KOPT-K1 (cell line): ENCODE results near the gene TACSTD2.
"Not testable (repeated sequence)": the region's sequence is repeated elsewhere in the genome, so short reads cannot be mapped to it uniquely, and the experiment has no call there.

Experiments
- H3K27ac ChIP-seq: fragments of 200-600 bp; sonication (generic); 2 replicates; pipeline ENCODE4 v1.5.1; 2016; ENCODE audit warnings: antibody characterized with exemption, mild to moderate bottlenecking, low read depth, low read length; ENCODE audit not compliant: poor library complexity, severe bottlenecking
- H3K36me3 ChIP-seq: fragments of 200-600 bp; sonication (generic); 2 replicates; pipeline ENCODE4 v1.5.1; 2017; ENCODE audit warnings: antibody characterized with exemption, mild to moderate bottlenecking, low read length, moderate library complexity; ENCODE audit not compliant: insufficient read depth
- H3K9me3 ChIP-seq: fragments of 200-600 bp; sonication (generic); 2 replicates; pipeline ENCODE4 v1.5.1; 2017; ENCODE audit warnings: antibody characterized with exemption, low read length, mild to moderate bottlenecking; ENCODE audit not compliant: insufficient read depth, poor library complexity, severe bottlenecking

Gene TACSTD2

GRCh38 chr1:58555393-58555792, 21.7 kb downstream of the TACSTD2 start:
- peaks cover 8% of the 10 kb centered on the region for H3K9me3 ChIP-seq
- no peak overlapping the region for H3K27ac ChIP-seq
- H3K36me3 ChIP-seq, result no peaks in the 10 kb centered on the region

- H3K27ac ChIP-seq, result no peak overlapping the region
Measured at GRCh38 chr1:58551186-58552140, 25.6 kb downstream of the TACSTD2 start.

GRCh38 chr1:58549291-58549690, 27.8 kb downstream of the TACSTD2 start:
- H3K27ac ChIP-seq, H3K36me3 ChIP-seq, H3K9me3 ChIP-seq: not testable (repeated sequence)

More at GRCh38 chr1:58551186-58552140, 25.6 kb downstream of the TACSTD2 start:
- Histone ChIP-seq H3K9me3 (no peaks in the 10 kb centered on the region), H3K36me3 (no peaks in the 10 kb centered on the region)

- no peak overlapping the region for H3K27ac ChIP-seq
- no peaks in the 10 kb centered on the region for H3K9me3 ChIP-seq
- H3K36me3 ChIP-seq, result no peaks in the 10 kb centered on the region
Measured at GRCh38 chr1:58548371-58548770, 28.7 kb downstream of the TACSTD2 start.

- Histone ChIP-seq H3K27ac (peak within 1 kb of the TSS; percentile 82), H3K9me3 (no peaks in the 10 kb centered on the region)
Measured at GRCh38 chr1:58546520-58547308, 30.3 kb downstream of the TACSTD2 start, which contains the start of gene OMA1. OMA1 (minus strand) TSS chr1:58546726; CDS start chr1:58539294, 7,432 bp downstream.

GRCh38 chr1:58545591-58546519, 31.2 kb downstream of the TACSTD2 start:
- Histone ChIP-seq H3K36me3 (no peaks in the 10 kb centered on the region), H3K9me3 (no peaks in the 10 kb centered on the region), H3K27ac (peak overlapping the region; percentile 82)

More at GRCh38 chr1:58546520-58547308, 30.3 kb downstream of the TACSTD2 start, which contains the start of gene OMA1:
- H3K36me3 ChIP-seq, result no peaks in the 10 kb centered on the region

GRCh38 chr1:58543260-58543659, 33.8 kb downstream of the TACSTD2 start:
- Histone ChIP-seq H3K36me3 (peaks cover 9% of the 10 kb centered on the region; the same call in 1 of the 2 replicates), H3K27ac (no peak overlapping the region), H3K9me3 (no peaks in the 10 kb centered on the region)

- Histone ChIP-seq H3K9me3 (no peaks in the 10 kb centered on the region), H3K36me3 (peaks cover 22% of the 10 kb centered on the region; the same call in 1 of the 2 replicates), H3K27ac (no peak overlapping the region)
Measured at GRCh38 chr1:58539553-58539952, 37.5 kb downstream of the TACSTD2 start.

- H3K36me3 ChIP-seq, result peaks cover 22% of the 10 kb centered on the region; the same call in 1 of the 2 replicates
- no peaks in the 10 kb centered on the region for H3K9me3 ChIP-seq
- H3K27ac ChIP-seq, result no peak overlapping the region
Measured at GRCh38 chr1:58538821-58539220, 38.2 kb downstream of the TACSTD2 start.

- H3K27ac ChIP-seq, H3K9me3 ChIP-seq, H3K36me3 ChIP-seq: not testable (repeated sequence)
Measured at GRCh38 chr1:58531842-58532241, 45.2 kb downstream of the TACSTD2 start.

GRCh38 chr1:58529284-58529683, 47.8 kb downstream of the TACSTD2 start:
- no peak overlapping the region for H3K27ac ChIP-seq
- H3K36me3 ChIP-seq, result peaks cover 22% of the 10 kb centered on the region
- no peaks in the 10 kb centered on the region for H3K9me3 ChIP-seq

GRCh38 chr1:58528518-58528917, 48.5 kb downstream of the TACSTD2 start:
- H3K9me3 ChIP-seq, result no peaks in the 10 kb centered on the region
- H3K36me3 ChIP-seq, result peaks cover 26% of the 10 kb centered on the region
- no peak overlapping the region for H3K27ac ChIP-seq
